Adipocyte (in vitro differentiated cells): ENCODE measurements around the gene BCAR3.

Experiments
- DNase-seq: peaks from one replicate; pipeline ENCODE4 v3.0.0-alpha.2; 2015; ENCODE audit warnings: low read depth
- H3K27me3 ChIP-seq: replicated peaks from 2 replicates; pipeline ENCODE4 v1.7.0; 2013; ENCODE audit warnings: mild to moderate bottlenecking, low read length, moderate library complexity; ENCODE audit not compliant: control insufficient read depth, insufficient read depth
- H3K36me3 ChIP-seq: 2 replicates; pipeline ENCODE4 v1.7.0; 2013; ENCODE audit warnings: low read length, mild to moderate bottlenecking, moderate library complexity; ENCODE audit not compliant: control insufficient read depth, insufficient read depth, severe bottlenecking
- H3K4me1 ChIP-seq: 2 replicates; pipeline ENCODE4 v1.7.0; 2013; ENCODE audit warnings: mild to moderate bottlenecking, low read length, moderate library complexity; ENCODE audit not compliant: control insufficient read depth, insufficient read depth
- H3K4me3 ChIP-seq: 2 replicates; pipeline ENCODE4 v1.7.0; 2013; ENCODE audit warnings: mild to moderate bottlenecking, low read length, moderate library complexity
- H3K9ac ChIP-seq: 2 replicates; pipeline ENCODE4 v1.7.0; 2013; ENCODE audit warnings: mild to moderate bottlenecking, low read length, moderate library complexity
- H3K9me3 ChIP-seq: 2 replicates; pipeline ENCODE4 v1.7.0; 2013; ENCODE audit warnings: mild to moderate bottlenecking, low read length, moderate library complexity; ENCODE audit not compliant: control insufficient read depth

The BCAR3 gene

GRCh38 chr1:93519199-93519829 is 162.3 kb downstream of the BCAR3 start:
- Histone ChIP-seq H3K4me1 (peaks cover 15% of the 10 kb centered on the region), H3K27me3 (no peaks in the 10 kb centered on the region), H3K4me3 (no peak overlapping the region), H3K9ac (no peak overlapping the region), H3K36me3 (no peaks in the 10 kb centered on the region), H3K9me3 (no peaks in the 10 kb centered on the region)
- DNase-seq, result peak; percentile 15

GRCh38 chr1:93518516-93518915 is 163.1 kb downstream of the BCAR3 start:
- Histone ChIP-seq H3K4me3 (no peak overlapping the region), H3K27me3 (no peaks in the 10 kb centered on the region), H3K9me3 (no peaks in the 10 kb centered on the region), H3K4me1 (peaks cover 15% of the 10 kb centered on the region), H3K9ac (no peak overlapping the region), H3K36me3 (no peaks in the 10 kb centered on the region)
- peak; percentile 41 for DNase-seq

GRCh38 chr1:93516164-93516563 is 165.5 kb downstream of the BCAR3 start:
- no peak overlapping the region for H3K4me3 ChIP-seq
- H3K4me1 ChIP-seq, result peaks cover 15% of the 10 kb centered on the region
- H3K27me3 ChIP-seq, result no peaks in the 10 kb centered on the region
- H3K9ac ChIP-seq, result no peak overlapping the region
- H3K9me3 ChIP-seq, result no peaks in the 10 kb centered on the region
- H3K36me3 ChIP-seq, result no peaks in the 10 kb centered on the region
- no peak for DNase-seq
